CD8-positive, alpha-beta memory T cell (primary cell): Measurements from ENCODE around the gene POPDC3. TPM values are rescaled to one million over a fixed set of nuclear protein-coding genes. Genes with fewer than 3 reads are reported as not detected.

ENCODE experiments used
- CTCF ChIA-PET: fragments of 350-600 bp; sonication (Branson Sonifier 250); formaldehyde crosslinking; loops from one replicate; lab custom pipeline; 2021; ENCODE audit warnings: antibody characterized with exemption; lab: Charles Lee
- POLR2A ChIA-PET: fragments of 350-600 bp; sonication (Branson Sonifier 250); formaldehyde crosslinking; loops from one replicate; lab custom pipeline; 2021; ENCODE audit warnings: antibody characterized with exemption; lab: Charles Lee
- DNase-seq, 5 donors: peaks; one replicate each; pipeline versions ENCODE4 v3.0.0 to v3.0.0-alpha.2; 2020 to 2022; ENCODE audit warnings: mixed read lengths in 1 of 5
- H3K27ac ChIP-seq: one replicate; pipeline ENCODE4 v1.7.0; 2013; ENCODE audit warnings: low read depth, mild to moderate bottlenecking, low read length, moderate library complexity
- H3K27me3 ChIP-seq: 2 replicates; pipeline ENCODE4 v1.7.0; 2013; ENCODE audit warnings: low read length, mild to moderate bottlenecking; ENCODE audit not compliant: insufficient read depth, poor library complexity, severe bottlenecking
- H3K36me3 ChIP-seq: 2 replicates; pipeline ENCODE4 v1.7.0; 2013; ENCODE audit warnings: mild to moderate bottlenecking, low read length, moderate library complexity; ENCODE audit not compliant: insufficient read depth
- H3K4me1 ChIP-seq: 2 replicates; pipeline ENCODE4 v1.7.0; 2013; ENCODE audit warnings: mild to moderate bottlenecking, low read length, moderate library complexity; ENCODE audit not compliant: insufficient read depth
- H3K4me3 ChIP-seq: 2 replicates; pipeline ENCODE4 v1.7.0; 2013; ENCODE audit warnings: mild to moderate bottlenecking, low read length
- H3K9me3 ChIP-seq: 2 replicates; pipeline ENCODE4 v1.7.0; 2013; ENCODE audit warnings: mild to moderate bottlenecking, low read length
- H3K27ac Mint-ChIP-seq, 8 donors: one replicate each; pipeline ENCODE4 v1.8.0; 2020 to 2021; ENCODE audit warnings: mixed read lengths in 8 of 8, mild to moderate bottlenecking in 6 of 8, inconsistent platforms in 3 of 8, moderate library complexity in 3 of 8
- H3K27me3 Mint-ChIP-seq, 2 donors: one replicate each; pipeline ENCODE4 v1.8.0; 2020 to 2021; ENCODE audit warnings: mixed read lengths in 2 of 2, mild to moderate bottlenecking in 1 of 2, moderate library complexity in 1 of 2
- H3K36me3 Mint-ChIP-seq, 3 donors: one replicate each; pipeline ENCODE4 v1.8.0; 2020 to 2021; ENCODE audit warnings: mixed read lengths in 3 of 3, inconsistent platforms in 1 of 3, mild to moderate bottlenecking in 1 of 3
- H3K4me1 Mint-ChIP-seq, 3 donors: one replicate each; pipeline ENCODE4 v1.8.0; 2020 to 2021; ENCODE audit warnings: mixed read lengths in 3 of 3, inconsistent platforms in 1 of 3, mild to moderate bottlenecking in 1 of 3
- H3K4me3 Mint-ChIP-seq, 7 donors: one replicate each; pipeline ENCODE4 v1.8.0; 2020 to 2021; ENCODE audit warnings: mixed read lengths in 7 of 7, mild to moderate bottlenecking in 6 of 7, moderate library complexity in 4 of 7, inconsistent platforms in 2 of 7
- H3K9me3 Mint-ChIP-seq, 5 donors: one replicate each; pipeline ENCODE4 v1.8.0; 2020 to 2022; ENCODE audit warnings: mixed read lengths in 5 of 5, mild to moderate bottlenecking in 3 of 5, moderate library complexity in 2 of 5, inconsistent platforms in 1 of 5
- polyA plus RNA-seq: library from polyadenylated mRNA; unstranded; fragments of 300-500 nt; fragmentation: Illumina TruSeq; gene quantifications from one replicate; pipeline ENCODE4 v1.2.3, GENCODE V29; 2021
- total RNA-seq, 2 experiments: library from RNA; stranded (reverse); gene quantifications; one replicate each; pipeline ENCODE4 v1.2.3, GENCODE V29; 2021

POPDC3 gene
- total and polyA plus RNA-seq, 3 experiments from 2014 or later, result not detected

DNA sequence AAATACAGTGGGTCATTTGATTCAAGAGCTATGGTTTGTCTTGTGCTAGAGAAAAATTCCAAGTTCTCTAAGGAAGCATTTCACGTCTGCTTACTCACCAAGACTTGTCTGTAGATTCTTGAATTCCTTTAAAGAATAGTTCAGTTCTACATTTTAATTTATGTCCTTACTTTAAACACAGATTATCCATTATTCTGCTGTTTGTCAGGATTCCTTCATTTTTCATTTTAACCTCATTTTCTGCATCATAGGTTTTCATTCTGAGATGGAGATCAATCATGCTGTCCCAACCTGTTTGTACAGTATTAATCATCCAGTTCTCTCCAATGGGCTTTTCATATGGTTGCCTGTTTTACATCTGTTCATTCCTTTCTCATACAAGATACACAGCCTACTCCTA lies 24.5 kb upstream of the POPDC3 start:
- Mint-ChIP-seq H3K27me3 (peaks cover 10 to 12% of the 10 kb centered on the region in 2 donors), H3K36me3 (no peaks in the 10 kb centered on the region), H3K4me1 (no peaks in the 10 kb centered on the region), H3K4me3 (no peak overlapping the region), H3K27ac (no peak overlapping the region), H3K9me3 (no peaks in the 10 kb centered on the region)
- no peaks in the 10 kb centered on the region for H3K36me3 ChIP-seq
- no peaks in the 10 kb centered on the region for H3K4me1 ChIP-seq
- CTCF ChIA-PET, result no interaction called here
- H3K9me3 ChIP-seq, result no peaks in the 10 kb centered on the region
- H3K27ac ChIP-seq, result no peak overlapping the region
- peaks cover 5% of the 10 kb centered on the region for H3K27me3 ChIP-seq
- H3K4me3 ChIP-seq, result no peak overlapping the region
- POLR2A ChIA-PET, result no interaction called here
- DNase-seq, result no peak

DNA sequence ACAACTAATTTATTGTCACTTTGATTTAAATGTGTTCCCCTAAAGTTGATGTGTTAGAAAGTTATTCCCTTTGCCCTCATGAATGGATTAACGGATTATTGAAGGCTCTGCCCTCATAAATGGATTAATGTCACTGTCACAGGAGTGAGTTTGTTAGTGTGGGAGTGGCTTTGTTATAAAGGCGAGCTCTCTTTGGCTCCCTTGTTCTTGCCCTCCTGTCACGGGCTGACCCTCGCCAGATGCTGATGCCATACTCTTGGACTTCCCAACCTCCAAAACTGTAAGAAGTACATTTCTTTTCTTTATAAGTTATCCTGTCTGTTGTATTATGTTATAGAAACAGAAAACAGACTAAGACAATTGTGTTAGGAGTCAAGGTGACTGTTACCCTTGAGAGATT lies 22.7 kb upstream of the POPDC3 start:
- no peaks in the 10 kb centered on the region for H3K9me3 Mint-ChIP-seq
- H3K36me3 ChIP-seq, result no peaks in the 10 kb centered on the region
- DNase-seq, result no peak
- peaks cover 11 to 12% of the 10 kb centered on the region in 2 donors for H3K27me3 Mint-ChIP-seq
- H3K27ac Mint-ChIP-seq, result no peak overlapping the region
- H3K27me3 ChIP-seq, result peaks cover 5% of the 10 kb centered on the region
- H3K4me1 ChIP-seq, result no peaks in the 10 kb centered on the region
- ChIA-PET POLR2A (no interaction called here), CTCF (no interaction called here)
- no peaks in the 10 kb centered on the region for H3K36me3 Mint-ChIP-seq
- H3K9me3 ChIP-seq, result no peaks in the 10 kb centered on the region
- H3K4me3 ChIP-seq, result no peak overlapping the region
- H3K4me3 Mint-ChIP-seq, result no peak overlapping the region
- H3K27ac ChIP-seq, result no peak overlapping the region
- no peaks in the 10 kb centered on the region for H3K4me1 Mint-ChIP-seq

DNA sequence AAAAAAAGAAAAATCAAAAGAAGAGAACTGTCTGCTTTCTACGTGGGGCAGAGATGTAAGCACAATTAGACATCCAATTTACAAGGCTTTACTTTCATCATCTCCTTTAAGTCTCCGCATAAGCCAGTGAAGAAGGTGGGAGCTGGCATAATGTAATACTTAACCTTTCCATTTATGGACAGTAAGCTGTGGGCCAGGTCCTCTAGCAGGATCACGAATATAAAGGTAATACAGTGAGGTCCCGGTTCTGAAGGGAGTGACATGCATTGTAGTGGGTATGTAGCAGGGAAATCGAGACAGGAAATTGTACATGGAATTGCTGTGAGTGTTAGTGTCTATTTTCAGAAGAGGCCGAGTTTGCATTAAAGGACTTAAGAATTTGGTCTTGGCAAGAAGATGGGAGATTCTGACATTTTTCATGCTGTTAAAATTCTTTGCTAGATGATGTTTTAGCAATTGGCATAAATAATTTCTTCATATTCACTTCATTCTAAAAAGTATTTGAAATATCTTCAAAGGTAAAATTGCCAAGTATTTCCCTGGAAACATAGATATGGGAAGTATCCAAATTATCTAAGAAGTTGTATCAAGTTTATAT lies 20.4 kb upstream of the POPDC3 start:
- POLR2A ChIA-PET, result no interaction called here
- no peak overlapping the region for H3K27ac Mint-ChIP-seq
- Histone ChIP-seq H3K9me3 (no peaks in the 10 kb centered on the region), H3K27ac (no peak overlapping the region), H3K4me3 (no peak overlapping the region), H3K36me3 (no peaks in the 10 kb centered on the region), H3K4me1 (no peaks in the 10 kb centered on the region), H3K27me3 (peaks cover 4% of the 10 kb centered on the region)
- no peaks in the 10 kb centered on the region for H3K36me3 Mint-ChIP-seq
- no peaks in the 10 kb centered on the region for H3K9me3 Mint-ChIP-seq
- peaks cover 11 to 15% of the 10 kb centered on the region in 2 donors for H3K27me3 Mint-ChIP-seq
- H3K4me3 Mint-ChIP-seq, result no peak overlapping the region
- CTCF ChIA-PET, result no interaction called here
- no peak for DNase-seq
- no peaks in the 10 kb centered on the region for H3K4me1 Mint-ChIP-seq

DNA sequence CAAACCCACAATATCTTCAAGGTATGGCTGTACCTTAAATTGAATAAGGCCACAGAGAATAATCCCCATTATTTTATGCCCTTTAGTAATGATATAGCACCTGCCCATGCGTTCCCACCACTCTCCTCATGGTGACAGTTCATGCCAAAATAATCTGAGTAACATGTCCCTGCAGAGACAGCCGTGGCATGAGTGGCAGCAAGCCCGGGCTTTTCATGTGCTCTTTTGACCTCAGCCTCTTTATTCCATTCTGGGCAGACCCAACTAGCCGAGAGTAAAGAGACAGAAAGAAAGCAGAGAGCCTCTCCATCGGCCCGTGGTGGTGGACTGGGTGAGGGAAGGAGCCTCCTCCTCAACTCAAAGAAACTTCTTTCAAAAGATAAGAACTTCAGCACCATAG lies 19.9 kb upstream of the POPDC3 start:
- Mint-ChIP-seq H3K36me3 (no peaks in the 10 kb centered on the region), H3K9me3 (no peaks in the 10 kb centered on the region), H3K4me3 (no peak overlapping the region), H3K27ac (no peak overlapping the region), H3K4me1 (no peaks in the 10 kb centered on the region), H3K27me3 (peaks cover 11 to 16% of the 10 kb centered on the region in 2 donors)
- CTCF ChIA-PET, result no interaction called here
- H3K4me3 ChIP-seq, result no peak overlapping the region
- no peaks in the 10 kb centered on the region for H3K27me3 ChIP-seq
- H3K27ac ChIP-seq, result no peak overlapping the region
- DNase-seq, result no peak
- H3K4me1 ChIP-seq, result no peaks in the 10 kb centered on the region
- POLR2A ChIA-PET, result no interaction called here
- no peaks in the 10 kb centered on the region for H3K36me3 ChIP-seq
- H3K9me3 ChIP-seq, result no peaks in the 10 kb centered on the region

DNA sequence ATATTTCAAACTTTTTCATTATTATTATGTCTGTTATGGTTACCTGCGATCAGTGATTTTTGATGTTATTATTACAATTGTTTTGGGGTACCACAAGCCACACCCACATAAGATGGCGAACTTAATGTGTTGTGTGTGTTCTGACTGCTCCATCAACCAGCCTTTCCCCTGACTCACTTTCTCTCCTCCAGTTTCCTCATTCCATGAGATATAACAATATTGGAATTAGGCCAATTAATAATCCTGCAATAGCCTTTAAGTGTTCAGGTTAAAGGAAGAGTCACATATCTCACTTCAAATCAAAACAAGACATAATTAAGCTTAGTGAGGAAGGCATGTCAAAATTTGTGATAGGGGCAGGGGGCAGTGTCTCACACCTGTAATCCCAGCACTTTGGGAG lies 16.3 kb upstream of the POPDC3 start:
- POLR2A ChIA-PET, result no interaction called here
- Histone ChIP-seq H3K27ac (no peak overlapping the region), H3K36me3 (no peaks in the 10 kb centered on the region), H3K4me1 (no peaks in the 10 kb centered on the region), H3K4me3 (no peak overlapping the region), H3K9me3 (no peaks in the 10 kb centered on the region), H3K27me3 (no peaks in the 10 kb centered on the region)
- Mint-ChIP-seq H3K4me1 (no peaks in the 10 kb centered on the region), H3K9me3 (no peaks in the 10 kb centered on the region), H3K4me3 (no peak overlapping the region), H3K36me3 (no peaks in the 10 kb centered on the region), H3K27ac (no peak overlapping the region), H3K27me3 (peaks cover 17% of the 10 kb centered on the region in 2 donors)
- DNase-seq, result no peak
- CTCF ChIA-PET, result no interaction called here

DNA sequence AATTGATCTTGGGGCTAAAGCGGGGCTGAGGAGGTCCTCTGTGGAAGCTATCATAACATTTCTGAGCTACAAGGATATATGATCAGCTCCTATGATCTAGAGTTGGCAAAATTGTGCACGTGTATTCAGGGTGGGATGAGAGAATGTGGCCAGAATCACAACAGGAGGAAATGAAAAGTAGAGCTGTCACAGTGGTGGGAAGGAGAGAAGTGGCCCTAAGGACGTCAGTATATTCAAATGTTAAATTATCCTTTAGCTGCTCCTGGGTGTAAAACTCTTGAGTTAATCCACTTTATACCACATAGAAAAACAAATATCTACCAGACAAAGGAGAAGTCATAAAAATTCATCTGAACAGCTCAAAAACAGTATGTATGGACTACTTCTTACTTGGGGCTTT lies 14.8 kb upstream of the POPDC3 start:
- ChIA-PET CTCF (no interaction called here), POLR2A (no interaction called here)
- peaks cover 15 to 17% of the 10 kb centered on the region in 2 donors for H3K27me3 Mint-ChIP-seq
- H3K9me3 Mint-ChIP-seq, result no peaks in the 10 kb centered on the region
- no peak overlapping the region for H3K27ac Mint-ChIP-seq
- H3K27ac ChIP-seq, result no peak overlapping the region
- H3K27me3 ChIP-seq, result no peaks in the 10 kb centered on the region
- no peak for DNase-seq
- no peak overlapping the region for H3K4me3 ChIP-seq
- no peaks in the 10 kb centered on the region for H3K4me1 ChIP-seq
- H3K36me3 ChIP-seq, result no peaks in the 10 kb centered on the region
- H3K9me3 ChIP-seq, result no peaks in the 10 kb centered on the region
- no peak overlapping the region for H3K4me3 Mint-ChIP-seq
- no peaks in the 10 kb centered on the region for H3K4me1 Mint-ChIP-seq
- H3K36me3 Mint-ChIP-seq, result no peaks in the 10 kb centered on the region

DNA sequence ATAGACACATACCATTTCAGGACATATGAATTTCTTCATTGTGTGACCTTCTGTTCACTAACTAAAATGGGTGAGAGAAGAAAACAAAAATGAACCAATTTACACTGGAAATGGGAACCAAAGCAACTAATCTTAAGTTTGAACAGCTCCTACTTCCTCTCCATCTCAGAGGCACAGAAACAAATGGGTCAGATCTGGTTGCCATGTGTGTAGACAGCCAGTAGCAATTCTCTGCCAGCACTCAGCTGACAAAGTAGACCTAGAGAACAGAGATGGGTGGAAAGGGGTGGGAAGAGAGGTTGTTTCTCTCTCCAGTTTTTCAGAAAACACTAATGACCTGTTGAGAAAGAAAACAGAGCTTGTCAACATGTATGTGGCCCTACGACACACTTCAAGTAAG lies 14.3 kb upstream of the POPDC3 start:
- Histone ChIP-seq H3K9me3 (no peaks in the 10 kb centered on the region), H3K4me1 (no peaks in the 10 kb centered on the region), H3K27me3 (no peaks in the 10 kb centered on the region), H3K27ac (no peak overlapping the region), H3K36me3 (no peaks in the 10 kb centered on the region), H3K4me3 (no peak overlapping the region)
- Mint-ChIP-seq H3K27ac (no peak overlapping the region), H3K36me3 (no peaks in the 10 kb centered on the region), H3K27me3 (peaks cover 15 to 21% of the 10 kb centered on the region in 2 donors), H3K4me3 (no peak overlapping the region), H3K9me3 (no peaks in the 10 kb centered on the region), H3K4me1 (no peaks in the 10 kb centered on the region)
- ChIA-PET CTCF (no interaction called here), POLR2A (no interaction called here)
- no peak for DNase-seq

DNA sequence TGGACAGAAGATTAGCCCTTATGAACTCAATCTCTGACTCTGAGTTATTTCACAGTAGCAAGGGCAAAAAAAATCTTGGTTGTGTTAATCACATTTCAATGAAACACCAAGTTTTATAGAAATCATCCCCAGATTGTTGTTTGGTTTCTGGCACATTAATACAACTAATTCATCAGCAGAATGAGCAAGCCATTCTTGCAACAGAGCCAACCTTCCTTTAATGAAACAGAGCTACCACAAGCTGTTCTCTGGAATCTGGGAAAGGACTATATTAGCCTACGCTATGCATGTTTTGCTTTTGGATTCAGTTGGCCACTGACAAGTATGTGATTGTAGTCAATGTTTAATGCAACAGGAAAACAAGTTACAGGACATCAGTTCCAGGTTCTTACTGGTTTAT lies 13.8 kb upstream of the POPDC3 start:
- Mint-ChIP-seq H3K36me3 (no peaks in the 10 kb centered on the region), H3K27ac (no peak overlapping the region), H3K4me1 (no peaks in the 10 kb centered on the region), H3K9me3 (no peaks in the 10 kb centered on the region), H3K27me3 (peaks cover 15 to 21% of the 10 kb centered on the region in 2 donors), H3K4me3 (no peak overlapping the region)
- CTCF ChIA-PET, result no interaction called here
- Histone ChIP-seq H3K4me1 (no peaks in the 10 kb centered on the region), H3K9me3 (no peaks in the 10 kb centered on the region), H3K27me3 (no peaks in the 10 kb centered on the region), H3K36me3 (no peaks in the 10 kb centered on the region), H3K4me3 (no peak overlapping the region), H3K27ac (no peak overlapping the region)
- DNase-seq, result no peak
- POLR2A ChIA-PET, result no interaction called here
